NCI-H345 treated with DMSO at 0.1 percent for 48 hours (cell line): ENCODE results near the gene LYRM4.
A peak's percentile ranks its signal among the peaks of the same experiment; 100 is the strongest.

ENCODE experiments used
- DNase-seq: peaks from one replicate; lab custom pipeline; 2025; ENCODE audit not compliant: unreplicated experiment; lab: John Stamatoyannopoulos, UW

LYRM4 gene

GRCh38 chr6:5178806-5179205 lies 81.9 kb downstream of the LYRM4 start:
- no peak for DNase-seq

GRCh38 chr6:5175635-5176034 lies 85.1 kb downstream of the LYRM4 start:
- no peak for DNase-seq

GRCh38 chr6:5174756-5175549 lies 85.8 kb downstream of the LYRM4 start:
- no peak for DNase-seq

GRCh38 chr6:5174244-5174643 lies 86.5 kb downstream of the LYRM4 start:
- DNase-seq: no peak

- no peak for DNase-seq
Measured at GRCh38 chr6:5173810-5174209, 86.9 kb downstream of the LYRM4 start.

GRCh38 chr6:5172897-5173474 lies 87.8 kb downstream of the LYRM4 start:
- no peak for DNase-seq

- no peak for DNase-seq
Measured at GRCh38 chr6:5172041-5172653, 88.6 kb downstream of the LYRM4 start.

- no peak for DNase-seq
Measured at GRCh38 chr6:5167501-5167900, 93.2 kb downstream of the LYRM4 start.

- DNase-seq: no peak
Measured at GRCh38 chr6:5164092-5164491, 96.7 kb downstream of the LYRM4 start.

- DNase-seq: no peak
Measured at GRCh38 chr6:5163247-5163646, 97.5 kb downstream of the LYRM4 start.

- no peak for DNase-seq
Measured at GRCh38 chr6:5162355-5162754, 98.4 kb downstream of the LYRM4 start.

GRCh38 chr6:5160206-5160605 lies 100.5 kb downstream of the LYRM4 start:
- DNase-seq: no peak

GRCh38 chr6:5159162-5159561 lies 101.6 kb downstream of the LYRM4 start:
- DNase-seq: peak; percentile 1

GRCh38 chr6:5158180-5158579 lies 102.6 kb downstream of the LYRM4 start:
- DNase-seq: no peak

GRCh38 chr6:5157621-5158138 lies 103.1 kb downstream of the LYRM4 start:
- no peak for DNase-seq

- DNase-seq: no peak
Measured at GRCh38 chr6:5156627-5157026, 104.1 kb downstream of the LYRM4 start.

GRCh38 chr6:5155906-5156305 lies 104.8 kb downstream of the LYRM4 start:
- no peak for DNase-seq

- DNase-seq: no peak
Measured at GRCh38 chr6:5153186-5153585, 107.6 kb downstream of the LYRM4 start.

GRCh38 chr6:5152460-5152859 lies 108.3 kb downstream of the LYRM4 start:
- DNase-seq: no peak

- no peak for DNase-seq
Measured at GRCh38 chr6:5151955-5152401, 108.8 kb downstream of the LYRM4 start.

- no peak for DNase-seq
Measured at GRCh38 chr6:5151360-5151954, 109.3 kb downstream of the LYRM4 start.
